Mucosa of stomach (tissue), 1 donor: ENCODE data around the gene ATG7.
"Not testable (repeated sequence)": the region's sequence is repeated elsewhere in the genome, so short reads cannot be mapped to it uniquely, and the experiment has no call there.

Experiments used
- H3K27me3 ChIP-seq: one replicate; pipeline ENCODE4 v1.7.0; 2013; ENCODE audit warnings: mild to moderate bottlenecking, low read length; ENCODE audit not compliant: control insufficient read depth, insufficient read depth
- H3K36me3 ChIP-seq: one replicate; pipeline ENCODE4 v1.7.0; 2013; ENCODE audit warnings: low read length; ENCODE audit not compliant: control insufficient read depth, insufficient read depth
- H3K4me1 ChIP-seq: one replicate; pipeline ENCODE4 v1.7.0; 2013; ENCODE audit warnings: mild to moderate bottlenecking, low read length; ENCODE audit not compliant: control insufficient read depth, insufficient read depth
- H3K4me3 ChIP-seq: one replicate; pipeline ENCODE4 v1.7.0; 2013; ENCODE audit warnings: low read length
- H3K9ac ChIP-seq: one replicate; pipeline ENCODE4 v1.7.0; 2013; ENCODE audit warnings: mild to moderate bottlenecking, low read length, moderate library complexity
- H3K9me3 ChIP-seq: one replicate; pipeline ENCODE4 v1.7.0; 2013; ENCODE audit warnings: mild to moderate bottlenecking, low read length, moderate library complexity; ENCODE audit not compliant: control insufficient read depth
- donor health status: Pancreatic carcinoma.

Gene ATG7

DNA sequence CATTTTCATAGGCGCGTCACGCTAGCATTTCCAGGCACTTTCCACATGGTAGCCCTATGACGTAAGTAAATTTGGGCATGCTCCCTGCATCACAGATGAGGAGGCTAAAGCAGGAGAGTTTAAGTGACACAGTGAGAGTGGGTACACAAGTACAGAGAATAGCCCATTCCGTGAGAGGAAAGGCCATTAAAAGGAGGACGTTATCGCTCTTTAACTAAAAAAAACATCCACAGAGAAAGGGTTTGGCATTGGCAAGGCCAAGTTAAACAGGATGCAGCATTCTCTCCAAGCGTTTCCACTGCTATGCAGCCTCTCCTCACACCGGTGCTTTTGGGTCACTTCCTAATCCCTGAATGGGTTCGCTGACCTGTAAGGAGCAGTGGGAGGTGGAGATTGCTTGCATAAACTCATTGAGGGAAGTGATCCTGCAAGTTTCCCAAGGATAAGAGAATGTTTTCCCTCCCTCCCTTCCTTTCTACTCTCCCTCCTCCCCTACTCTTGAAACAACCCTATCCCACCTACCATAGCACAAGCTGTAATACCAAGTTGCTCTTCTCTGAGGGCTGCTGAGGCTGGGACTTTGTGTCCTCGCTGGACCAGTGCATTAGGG, 223.9 kb downstream of the ATG7 start:
- Histone ChIP-seq H3K4me1 (peaks cover 17% of the 10 kb centered on the region), H3K4me3 (no peak overlapping the region), H3K9me3 (no peaks in the 10 kb centered on the region), H3K27me3 (no peaks in the 10 kb centered on the region), H3K36me3 (no peaks in the 10 kb centered on the region), H3K9ac (no peak overlapping the region)

DNA sequence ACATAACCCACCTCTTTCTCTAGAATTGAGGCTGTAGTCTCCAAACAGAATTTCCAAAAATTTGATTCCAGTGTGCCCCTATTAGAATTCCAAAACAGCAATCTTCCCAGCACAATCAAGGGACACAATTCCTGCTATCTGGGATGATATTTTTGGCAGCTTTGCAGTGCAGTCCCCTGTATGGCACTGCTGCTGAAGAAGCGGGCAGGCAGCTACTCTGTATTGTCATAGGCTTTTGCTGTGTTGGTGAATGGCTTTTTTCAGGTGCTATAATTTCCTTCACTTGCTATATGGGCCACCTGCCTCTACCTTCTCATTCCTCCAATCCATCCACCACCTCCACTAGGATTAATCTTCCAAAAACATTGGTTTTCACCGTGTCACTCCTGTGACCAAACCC, 226.0 kb downstream of the ATG7 start:
- no peaks in the 10 kb centered on the region for H3K27me3 ChIP-seq
- H3K36me3 ChIP-seq: no peaks in the 10 kb centered on the region
- no peak overlapping the region for H3K9ac ChIP-seq
- no peak overlapping the region for H3K4me3 ChIP-seq
- no peaks in the 10 kb centered on the region for H3K9me3 ChIP-seq
- peaks cover 17% of the 10 kb centered on the region for H3K4me1 ChIP-seq

DNA sequence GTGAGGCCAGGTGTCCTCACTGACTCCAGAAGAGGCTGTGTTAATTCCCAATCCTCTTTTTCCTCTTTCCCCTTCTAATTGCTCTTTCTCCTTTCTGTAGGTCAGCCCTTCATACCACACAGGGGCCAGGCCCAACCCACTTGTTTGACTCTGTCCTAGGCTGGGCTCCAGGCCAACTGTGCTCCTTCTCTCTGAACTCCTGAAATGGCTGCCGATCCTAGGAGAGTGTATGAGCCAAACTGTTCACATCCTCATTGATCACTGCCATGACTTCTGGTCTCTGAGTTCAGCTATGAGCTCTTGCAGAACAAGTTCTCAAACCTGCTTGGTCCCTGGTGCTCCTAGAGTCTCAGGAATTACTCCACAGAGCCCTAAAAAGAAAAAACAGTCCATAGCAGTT, 226.4 kb downstream of the ATG7 start:
- Histone ChIP-seq H3K9me3 (no peaks in the 10 kb centered on the region), H3K4me3 (no peak overlapping the region), H3K27me3 (no peaks in the 10 kb centered on the region), H3K36me3 (no peaks in the 10 kb centered on the region), H3K4me1 (peaks cover 17% of the 10 kb centered on the region), H3K9ac (no peak overlapping the region)

DNA sequence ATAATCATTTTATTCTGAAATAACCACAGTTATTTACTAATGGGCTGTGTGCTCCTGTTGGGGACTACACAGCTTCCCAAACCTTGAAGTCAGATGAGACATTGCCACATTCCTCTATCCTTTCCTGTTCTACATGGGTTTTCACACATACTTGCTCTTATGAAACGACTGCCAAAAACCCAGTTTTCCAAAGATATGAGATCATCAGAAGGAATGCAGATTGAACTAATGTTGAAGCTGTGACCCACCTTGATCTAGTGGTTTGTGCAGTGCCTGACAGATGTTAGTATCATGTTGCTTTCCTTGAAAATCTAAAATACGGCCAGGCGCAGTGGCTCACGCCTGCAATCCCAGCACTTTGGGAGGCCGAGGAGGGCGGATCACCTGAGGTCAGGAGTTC, 226.9 kb downstream of the ATG7 start:
- no peaks in the 10 kb centered on the region for H3K36me3 ChIP-seq
- no peak overlapping the region for H3K4me3 ChIP-seq

DNA sequence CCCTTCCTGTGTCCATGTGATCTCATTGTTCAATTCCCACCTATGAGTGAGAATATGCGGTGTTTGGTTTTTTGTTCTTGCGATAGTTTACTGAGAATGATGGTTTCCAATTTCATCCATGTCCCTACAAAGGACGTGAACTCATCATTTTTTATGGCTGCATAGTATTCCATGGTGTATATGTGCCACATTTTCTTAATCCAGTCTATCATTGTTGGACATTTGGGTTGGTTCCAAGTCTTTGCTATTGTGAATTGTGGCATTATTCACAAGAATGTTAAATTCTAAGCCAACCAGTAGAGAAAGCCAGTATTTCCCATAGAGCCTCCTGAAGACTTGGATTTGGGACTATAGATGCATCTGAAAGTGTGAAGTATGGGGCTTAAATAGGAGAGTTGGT, 230.2 kb downstream of the ATG7 start:
- not testable (repeated sequence) for H3K9ac ChIP-seq, H3K27me3 ChIP-seq, H3K9me3 ChIP-seq, H3K4me3 ChIP-seq, H3K36me3 ChIP-seq
- H3K4me1 ChIP-seq: peaks cover 11% of the 10 kb centered on the region

More for the DNA sequence above, 226.9 kb downstream of the ATG7 start:
- peaks cover 17% of the 10 kb centered on the region for H3K4me1 ChIP-seq
- no peak overlapping the region for H3K9ac ChIP-seq
- no peaks in the 10 kb centered on the region for H3K27me3 ChIP-seq
- H3K9me3 ChIP-seq: no peaks in the 10 kb centered on the region

DNA sequence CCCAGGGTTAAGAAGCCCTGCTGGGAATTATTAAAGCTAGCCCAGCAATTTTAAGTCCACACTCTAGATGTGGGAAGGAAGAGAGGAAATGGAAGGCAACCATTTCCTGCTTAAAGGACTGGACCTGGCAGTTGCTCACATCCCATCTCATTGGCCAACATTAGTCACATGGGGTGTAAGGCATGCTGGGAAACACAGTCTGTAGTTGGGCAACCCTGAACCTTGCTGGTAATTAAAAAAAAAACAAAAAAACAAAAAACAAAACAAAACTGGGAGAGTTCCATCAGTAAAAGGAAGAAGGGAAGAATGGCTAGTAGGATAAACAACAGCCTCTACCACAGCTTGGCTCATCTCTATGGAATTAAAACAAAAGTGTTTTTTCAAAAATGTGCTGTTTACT, 235.5 kb downstream of the ATG7 start:
- H3K36me3 ChIP-seq: no peaks in the 10 kb centered on the region

DNA sequence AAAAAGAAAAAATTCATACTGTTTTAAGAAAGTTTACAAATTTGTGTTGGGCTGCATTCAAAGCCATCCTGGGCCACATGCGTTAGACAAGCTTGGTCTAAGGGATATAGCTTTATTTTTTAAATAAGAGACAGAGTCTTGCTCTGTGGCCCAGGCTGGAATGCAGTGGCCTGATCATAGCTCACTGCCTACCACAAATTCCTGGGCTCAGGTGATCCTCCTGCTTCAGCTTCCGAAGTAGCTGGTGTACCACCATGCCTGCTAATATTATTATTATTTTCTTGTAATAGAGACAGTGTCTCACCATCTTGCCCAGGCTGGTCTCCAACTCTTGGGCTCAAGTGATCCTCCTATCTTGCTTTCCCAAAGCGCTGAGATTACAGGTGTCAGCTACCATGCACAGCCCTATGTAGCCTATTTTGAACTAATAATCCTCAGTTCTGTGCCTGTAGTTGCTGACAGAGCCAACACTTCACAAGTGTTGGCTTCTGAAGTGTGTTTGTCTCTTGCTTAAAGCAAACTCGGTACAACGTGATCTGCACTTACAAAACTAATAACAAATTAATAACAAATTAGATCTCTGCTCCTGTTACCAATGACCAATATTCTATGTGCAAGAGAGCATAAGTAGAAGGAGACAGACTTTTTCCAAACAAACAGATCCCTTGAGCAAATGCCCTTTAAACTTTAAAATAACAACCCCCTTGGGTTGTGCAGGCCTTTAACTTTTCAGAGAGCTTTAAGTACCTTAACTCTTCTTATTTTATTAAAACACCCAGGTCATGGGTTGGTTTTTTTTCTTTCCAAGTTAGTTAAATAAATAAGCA, 236.4 kb downstream of the ATG7 start:
- Histone ChIP-seq H3K9ac (peak overlapping the region; percentile 30), H3K27me3 (no peaks in the 10 kb centered on the region), H3K9me3 (no peaks in the 10 kb centered on the region), H3K4me1 (peaks cover 28% of the 10 kb centered on the region), H3K4me3 (no peak overlapping the region), H3K36me3 (no peaks in the 10 kb centered on the region)

More for the DNA sequence above, 235.5 kb downstream of the ATG7 start:
- no peaks in the 10 kb centered on the region for H3K27me3 ChIP-seq
- peaks cover 26% of the 10 kb centered on the region for H3K4me1 ChIP-seq
- no peaks in the 10 kb centered on the region for H3K9me3 ChIP-seq
- H3K9ac ChIP-seq: no peak overlapping the region
- H3K4me3 ChIP-seq: no peak overlapping the region

DNA sequence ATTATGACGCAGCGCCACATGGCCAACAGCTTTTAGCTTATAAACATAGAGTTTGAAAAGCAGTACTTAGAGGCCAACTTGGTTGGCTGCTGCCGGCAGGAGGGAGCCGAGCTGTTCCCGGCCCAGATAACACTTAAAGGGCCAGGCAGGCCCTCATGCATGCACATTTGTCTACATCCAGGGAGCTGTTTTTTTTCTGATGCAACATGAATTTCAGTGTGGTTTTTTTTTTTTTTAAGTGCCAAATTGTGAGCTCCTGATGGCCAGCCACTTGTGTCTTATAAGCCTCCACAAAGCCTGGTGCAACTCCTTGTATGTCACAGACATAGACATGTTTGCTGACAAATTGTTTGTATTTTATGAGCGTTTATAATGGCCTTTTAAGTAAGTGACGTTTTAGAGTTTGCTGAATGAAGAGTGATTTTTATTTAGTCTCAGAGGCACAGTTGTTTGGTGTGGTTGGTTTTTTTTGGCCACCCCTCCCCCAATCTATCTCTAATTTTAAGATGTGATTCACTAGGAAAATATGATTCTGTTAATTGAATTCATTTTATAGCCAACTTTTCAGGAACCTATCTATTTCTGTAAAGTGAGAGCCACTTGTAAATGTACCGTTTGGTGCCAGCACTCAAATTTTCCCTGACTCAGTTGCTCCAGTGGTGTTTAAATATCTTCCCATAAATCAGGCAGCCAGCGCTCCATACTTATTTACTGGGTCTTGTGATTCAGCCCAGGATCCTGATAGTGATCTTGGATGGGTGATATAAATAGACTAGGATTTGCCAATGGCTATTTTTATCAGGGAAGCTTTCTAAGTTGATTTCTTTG, 237.2 kb downstream of the ATG7 start:
- Histone ChIP-seq H3K9me3 (no peaks in the 10 kb centered on the region), H3K9ac (no peak overlapping the region), H3K4me3 (peak overlapping the region; percentile 9)

DNA sequence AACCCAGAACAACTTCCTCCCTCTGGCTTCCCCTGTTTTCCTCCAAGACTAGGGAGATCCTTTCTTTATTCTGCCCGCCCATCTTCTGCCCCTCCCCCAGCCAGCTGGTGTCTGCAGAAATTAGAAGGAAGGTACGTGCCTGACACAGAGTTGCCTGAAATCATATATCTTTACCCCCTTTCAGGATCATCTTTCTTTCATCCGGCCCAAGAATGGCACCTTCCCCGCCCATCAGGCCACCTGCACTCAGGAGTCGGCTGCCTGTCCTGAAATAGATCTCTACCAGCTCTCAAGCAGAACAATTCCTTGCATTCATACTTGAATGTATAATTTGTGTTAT, 237.8 kb downstream of the ATG7 start:
- H3K9ac ChIP-seq: no peak overlapping the region
- H3K36me3 ChIP-seq: no peaks in the 10 kb centered on the region
- H3K4me3 ChIP-seq: no peak overlapping the region
- no peaks in the 10 kb centered on the region for H3K9me3 ChIP-seq
- H3K4me1 ChIP-seq: peaks cover 39% of the 10 kb centered on the region
- H3K27me3 ChIP-seq: no peaks in the 10 kb centered on the region

More for the DNA sequence above, 237.2 kb downstream of the ATG7 start:
- Histone ChIP-seq H3K27me3 (no peaks in the 10 kb centered on the region), H3K36me3 (no peaks in the 10 kb centered on the region), H3K4me1 (peaks cover 36% of the 10 kb centered on the region)

DNA sequence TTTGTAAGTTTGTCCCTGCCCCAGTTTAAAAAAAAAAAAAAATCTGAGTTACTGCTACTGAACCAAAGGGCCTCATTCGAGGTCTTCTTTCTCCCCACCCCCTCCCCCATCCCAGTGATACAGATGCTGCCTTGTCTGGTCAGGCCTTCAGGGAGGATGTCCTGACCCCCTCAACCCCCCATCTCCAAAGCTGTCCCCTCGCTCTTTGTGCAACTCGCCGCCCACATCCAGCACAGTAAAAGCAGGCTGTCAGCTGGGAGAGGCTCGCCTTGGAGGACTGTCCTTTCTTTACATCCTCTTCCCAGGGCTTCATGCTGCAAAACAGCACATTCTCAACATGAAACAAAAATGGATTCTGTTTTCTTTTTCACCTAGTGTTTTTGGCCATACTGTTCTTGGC, 238.2 kb downstream of the ATG7 start:
- H3K9ac ChIP-seq: no peak overlapping the region
- H3K4me1 ChIP-seq: peaks cover 39% of the 10 kb centered on the region
- H3K36me3 ChIP-seq: no peaks in the 10 kb centered on the region
- no peaks in the 10 kb centered on the region for H3K9me3 ChIP-seq
- H3K4me3 ChIP-seq: no peak overlapping the region
- H3K27me3 ChIP-seq: no peaks in the 10 kb centered on the region

DNA sequence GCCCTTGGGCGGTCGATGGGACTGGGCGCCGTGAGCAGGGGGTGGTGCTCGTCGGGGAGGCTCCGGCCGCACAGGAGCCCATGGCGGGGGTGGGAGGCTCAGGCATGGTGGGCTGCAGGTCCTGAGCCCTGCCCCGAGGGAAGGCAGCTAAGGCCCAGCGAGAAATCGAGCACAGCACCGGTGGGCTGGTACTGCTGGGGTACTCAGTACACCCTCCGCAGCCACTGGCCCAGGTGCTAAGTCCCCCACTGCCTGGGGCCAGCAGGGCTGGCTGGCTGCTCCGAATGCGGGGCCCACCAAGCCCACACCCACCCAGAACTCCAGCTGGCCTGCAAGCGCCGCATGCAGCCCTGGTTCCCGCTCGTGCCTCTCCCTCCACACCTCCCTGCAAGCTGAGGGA, 239.4 kb downstream of the ATG7 start:
- not testable (repeated sequence) for H3K36me3 ChIP-seq, H3K4me3 ChIP-seq, H3K9ac ChIP-seq, H3K9me3 ChIP-seq, H3K27me3 ChIP-seq
- H3K4me1 ChIP-seq: peaks cover 39% of the 10 kb centered on the region
